Fibroblast of peridontal ligament (primary cell): ENCODE data around the gene POLR3B.
"Not testable (repeated sequence)": the region's sequence is repeated elsewhere in the genome, so short reads cannot be mapped to it uniquely, and the experiment has no call there.

Experiments
- DNase-seq: peaks from one replicate; pipeline ENCODE4 v3.0.0-alpha.2; 2010; ENCODE audit errors: extremely low read depth

POLR3B gene

DNA sequence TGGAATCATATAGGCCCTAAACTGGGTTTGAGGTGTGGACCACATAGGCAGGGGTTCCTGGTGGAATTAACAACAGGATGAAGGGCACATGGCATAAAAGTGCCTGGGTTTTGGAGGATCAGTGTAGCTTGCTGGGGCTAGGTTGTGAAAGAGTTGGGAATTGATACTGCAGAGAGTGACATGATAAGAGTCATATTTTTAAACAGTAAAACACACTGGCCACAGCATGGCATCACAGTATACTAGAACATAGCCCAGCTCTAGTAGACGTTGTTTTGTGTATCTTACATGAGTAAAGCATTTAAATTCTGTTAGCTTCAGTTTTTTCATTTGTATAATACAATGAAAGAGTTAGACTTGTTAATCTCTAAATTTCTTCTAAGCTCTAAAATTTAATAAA is 102.0 kb downstream of the POLR3B start:
- DNase-seq = no peak

DNA sequence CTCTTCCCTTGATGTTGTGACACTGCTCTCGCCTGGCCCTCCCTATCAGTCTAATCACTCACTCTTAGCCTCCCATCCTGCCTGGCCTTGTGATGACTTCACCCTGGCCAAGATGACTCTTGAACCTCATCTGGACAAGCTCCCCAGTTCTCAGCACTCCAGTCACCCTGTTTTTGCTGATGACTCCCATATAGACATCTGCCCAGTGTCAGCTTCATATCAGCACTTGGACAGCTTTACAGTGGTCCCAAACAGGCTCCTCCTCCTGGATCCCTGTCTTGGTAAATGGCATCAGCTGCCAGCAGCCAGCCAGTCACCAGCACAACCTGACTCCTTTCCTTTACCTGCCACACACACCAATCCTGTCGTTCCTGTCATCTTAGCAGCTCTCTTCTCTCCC is 104.2 kb downstream of the POLR3B start:
- no peak for DNase-seq

DNA sequence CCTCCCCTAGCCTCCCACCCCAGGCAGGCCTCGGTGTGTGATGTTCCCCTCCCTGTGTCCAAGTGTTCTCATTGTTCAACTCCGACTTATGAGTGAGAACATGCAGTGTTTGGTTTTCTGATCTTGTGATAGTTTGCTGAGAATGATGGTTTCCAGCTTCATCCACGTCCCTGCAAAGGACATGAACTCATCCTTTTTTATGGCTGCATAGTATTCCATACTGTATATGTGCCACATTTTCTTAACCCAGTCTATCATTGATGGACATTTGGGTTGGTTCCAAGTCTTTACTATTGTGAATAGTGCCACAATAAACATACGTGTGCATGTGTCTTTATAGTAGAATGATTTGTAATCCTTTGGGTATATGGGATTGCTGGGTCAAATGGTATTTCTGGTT is 108.1 kb downstream of the POLR3B start:
- not testable (repeated sequence) for DNase-seq

DNA sequence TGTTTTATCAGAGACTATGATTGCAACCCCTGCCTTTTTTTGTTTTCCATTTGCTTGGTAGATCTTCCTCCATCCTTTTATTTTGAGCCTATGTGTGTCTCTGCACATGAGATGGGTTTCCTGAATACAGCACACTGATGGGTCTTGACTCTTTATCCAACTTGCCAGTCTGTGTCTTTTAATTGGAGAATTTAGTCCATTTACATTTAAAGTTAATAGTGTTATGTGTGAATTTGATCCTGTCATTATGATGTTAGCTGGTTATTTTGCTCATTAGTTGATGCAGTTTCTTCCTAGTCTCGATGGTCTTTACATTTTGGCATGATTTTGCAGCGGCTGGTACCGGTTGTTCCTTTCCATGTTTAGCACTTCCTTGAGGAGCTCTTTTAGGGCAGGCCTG is 118.1 kb downstream of the POLR3B start:
- DNase-seq = not testable (repeated sequence)

DNA sequence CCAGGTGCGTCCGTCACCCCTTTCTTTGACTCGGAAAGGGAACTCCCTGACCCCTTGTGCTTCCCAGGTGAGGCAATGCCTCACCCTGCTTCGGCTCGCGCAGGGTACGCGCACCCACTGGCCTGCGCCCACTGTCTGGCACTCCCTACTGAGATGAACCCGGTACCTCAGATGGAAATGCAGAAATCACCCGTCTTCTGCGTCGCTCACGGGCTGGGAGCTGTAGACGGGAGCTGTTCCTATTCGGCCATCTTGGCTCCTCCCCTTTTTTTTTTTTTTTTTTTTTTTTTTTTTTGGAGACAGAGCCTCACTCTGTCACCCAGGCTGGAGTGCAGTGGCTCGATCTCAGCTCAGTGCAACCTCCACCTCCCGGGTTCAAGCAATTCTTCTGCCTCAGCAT is 120.1 kb downstream of the POLR3B start:
- DNase-seq = not testable (repeated sequence)

GRCh38 chr12:106480251-106480650 is 122.7 kb downstream of the POLR3B start:
- DNase-seq = no peak

- no peak for DNase-seq
Observed at GRCh38 chr12:106481246-106481645, 123.7 kb downstream of the POLR3B start.

- no peak for DNase-seq
Observed at GRCh38 chr12:106487664-106488063, 130.1 kb downstream of the POLR3B start.

DNA sequence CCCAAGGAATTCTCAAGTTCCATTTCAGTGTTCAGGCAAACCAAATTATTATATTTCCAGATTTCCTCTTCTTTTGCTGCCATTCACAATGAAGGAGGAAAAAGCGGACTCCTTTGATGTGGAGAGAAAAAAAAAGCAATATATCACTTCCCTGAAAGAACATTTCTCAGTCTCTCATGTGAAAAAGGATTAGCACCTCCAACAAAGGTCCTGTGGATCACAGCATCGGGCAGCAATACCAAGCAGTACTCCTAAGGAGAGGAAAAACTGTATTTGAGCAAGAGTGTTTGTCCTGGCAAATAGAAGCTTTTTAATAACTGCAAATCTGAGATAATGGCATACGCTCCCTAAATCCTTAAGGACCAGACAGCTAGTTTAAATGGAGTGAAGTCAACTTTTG is 131.3 kb downstream of the POLR3B start:
- DNase-seq = no peak

DNA sequence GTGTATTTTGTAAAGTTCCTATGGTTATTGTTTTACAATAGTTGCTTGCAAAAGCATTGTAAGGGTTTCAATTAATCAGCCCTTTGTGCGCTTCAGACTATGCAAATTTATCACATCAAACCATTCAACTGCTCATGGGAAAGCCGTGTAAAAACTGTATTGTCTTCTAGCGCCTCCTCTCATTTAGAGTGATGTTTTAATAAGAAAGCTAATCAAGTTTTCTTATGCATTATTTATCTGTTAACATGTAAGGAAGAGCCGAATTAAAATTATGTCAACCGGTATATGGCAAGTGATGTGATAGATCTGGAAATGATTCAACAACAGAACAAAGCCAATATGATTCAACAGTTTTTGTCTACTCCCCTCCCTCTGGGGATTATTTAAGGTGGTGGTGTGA is 132.7 kb downstream of the POLR3B start:
- DNase-seq = no peak

- no peak for DNase-seq
Observed at GRCh38 chr12:106492857-106493256, 135.3 kb downstream of the POLR3B start.

GRCh38 chr12:106493531-106493930 is 136.0 kb downstream of the POLR3B start:
- DNase-seq = no peak

- no peak for DNase-seq
Observed at GRCh38 chr12:106495354-106495965, 137.9 kb downstream of the POLR3B start.

DNA sequence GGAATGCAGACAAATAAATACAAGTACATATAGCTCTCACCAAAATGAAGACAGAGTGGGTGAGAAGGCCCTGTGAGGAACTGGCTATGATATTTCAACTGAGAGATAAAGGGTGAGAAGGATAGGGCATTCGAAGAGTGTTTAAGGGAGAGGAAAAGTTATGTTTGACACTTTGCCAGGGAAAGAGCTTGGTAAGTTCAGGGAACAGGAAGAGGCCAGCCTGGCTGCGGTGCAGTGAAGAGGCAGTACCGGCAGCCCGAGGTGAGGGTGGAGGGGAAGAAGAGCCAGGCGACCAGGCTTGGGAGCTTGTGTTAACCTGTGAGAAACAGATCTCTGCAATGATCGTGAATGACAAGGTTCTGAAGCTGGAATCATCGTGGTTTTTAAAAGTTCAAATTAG is 140.5 kb downstream of the POLR3B start:
- DNase-seq = no peak

DNA sequence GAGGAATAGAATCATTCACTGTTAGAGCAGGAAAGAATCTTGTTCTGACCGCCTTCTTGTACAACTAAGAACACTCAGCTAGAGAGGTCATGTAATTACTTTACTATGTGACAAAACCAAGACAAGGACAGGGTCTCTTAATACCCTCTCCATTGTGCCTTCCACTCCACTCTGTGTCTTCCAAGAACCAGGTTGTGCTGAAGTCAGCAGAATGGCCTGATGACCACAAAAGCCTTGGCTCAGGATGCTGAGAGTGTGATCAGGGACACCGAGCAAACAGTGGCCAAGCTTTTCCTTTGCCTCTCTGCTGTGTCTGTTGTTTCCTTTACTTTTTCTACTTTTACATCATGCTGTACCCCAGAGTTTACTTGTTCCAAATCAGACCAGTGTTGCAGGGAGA is 142.1 kb downstream of the POLR3B start:
- no peak for DNase-seq

DNA sequence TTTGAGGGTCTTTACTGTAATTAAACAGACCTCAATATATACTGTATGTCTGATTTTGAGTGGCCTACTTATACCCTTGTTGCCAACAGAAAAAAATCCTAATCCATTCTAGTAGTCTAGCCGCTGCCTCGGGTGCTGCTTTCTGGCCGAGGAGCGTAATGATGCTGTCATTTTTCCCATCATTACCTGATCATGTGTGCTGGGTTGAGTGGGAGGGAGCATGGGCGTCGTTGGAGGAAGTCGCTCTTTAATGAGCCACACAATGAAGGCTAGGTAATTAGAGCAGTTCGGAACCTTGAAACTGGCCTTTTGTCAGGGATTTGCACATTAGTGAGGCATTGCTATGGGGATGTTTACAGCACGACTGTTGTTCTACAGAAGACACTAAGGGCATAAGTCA is 149.1 kb downstream of the POLR3B start:
- no peak for DNase-seq

DNA sequence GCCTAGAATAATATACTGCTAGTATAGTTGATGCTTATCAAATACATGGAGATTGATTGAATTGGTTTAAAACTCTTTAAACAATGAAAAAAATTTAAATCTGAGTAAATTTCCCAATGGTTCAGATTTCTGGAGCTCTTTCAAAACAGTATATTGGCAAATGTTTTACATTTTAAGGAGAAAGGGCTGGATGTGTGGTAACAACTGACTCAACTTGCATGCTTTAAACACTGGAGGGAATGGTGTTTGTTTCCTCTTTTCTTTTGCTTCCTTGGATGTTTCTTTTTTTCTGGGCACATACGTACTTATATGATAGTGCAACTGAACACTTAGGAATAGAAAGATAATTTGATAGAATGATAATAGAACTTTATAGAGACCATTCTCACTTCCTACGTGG is 151.4 kb downstream of the POLR3B start:
- peak; percentile 69 for DNase-seq

- no peak for DNase-seq
Observed at GRCh38 chr12:106511365-106511764, 153.8 kb downstream of the POLR3B start.

- no peak for DNase-seq
Observed at GRCh38 chr12:106517314-106517713, 159.8 kb downstream of the POLR3B start.

DNA sequence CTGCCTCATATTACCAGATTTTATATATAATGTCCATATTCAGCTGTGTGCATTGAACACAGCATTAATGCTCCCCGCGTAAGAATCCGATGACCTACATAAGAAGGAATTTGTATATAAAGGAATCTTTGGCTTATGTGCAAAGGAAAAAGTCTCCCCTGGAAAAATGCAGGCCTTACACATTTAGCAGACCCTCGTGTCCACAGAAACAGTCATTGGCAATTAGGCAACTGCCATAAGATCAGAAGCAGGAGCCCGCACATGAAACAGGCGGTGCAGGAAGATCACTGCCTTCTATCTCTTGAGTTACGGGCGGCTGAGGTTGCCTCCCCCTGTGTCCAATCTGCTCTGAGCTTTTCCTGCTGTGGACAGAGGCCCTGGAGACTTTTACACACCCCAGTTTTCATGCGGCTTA is 162.1 kb downstream of the POLR3B start:
- DNase-seq = no peak

GRCh38 chr12:106521901-106522300 is 164.4 kb downstream of the POLR3B start:
- DNase-seq = no peak

DNA sequence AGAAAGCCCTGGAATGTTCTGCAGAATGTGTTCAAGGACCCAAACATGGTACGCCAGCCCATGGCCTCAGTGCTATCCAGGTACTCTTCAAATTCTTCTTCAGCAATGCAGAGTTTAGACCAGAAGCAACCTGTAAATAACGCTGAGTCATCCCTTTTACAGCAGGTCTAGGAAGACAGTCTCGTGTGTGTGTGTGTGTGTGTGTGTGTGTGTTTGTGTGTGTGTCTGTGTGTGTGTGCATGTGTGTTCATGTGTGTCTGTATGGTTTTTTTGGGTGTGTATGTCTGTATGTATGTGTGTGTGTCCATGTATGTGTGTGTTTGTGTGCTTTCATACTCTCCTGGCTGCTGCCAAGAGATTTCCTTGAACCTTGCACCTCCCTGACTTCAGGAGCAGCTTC is 165.2 kb downstream of the POLR3B start:
- no peak for DNase-seq

DNA sequence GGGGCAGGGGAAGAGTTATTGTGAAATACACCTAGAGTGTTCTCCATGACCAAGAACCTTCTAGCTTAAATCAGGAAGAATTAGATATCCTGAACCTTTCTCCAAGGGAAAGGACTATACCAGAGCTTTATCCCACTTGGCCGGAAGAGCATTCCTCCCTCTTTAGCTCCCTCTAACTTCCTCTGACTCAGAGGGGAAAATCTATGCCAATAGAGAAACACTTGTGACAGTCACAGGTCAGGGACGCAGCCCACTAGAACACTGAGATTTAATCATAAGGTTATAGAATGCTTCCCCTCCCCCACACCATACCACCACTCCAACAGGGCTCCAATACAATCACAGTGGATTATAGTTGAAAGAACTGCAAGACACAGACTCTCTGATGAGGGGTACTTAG is 169.8 kb downstream of the POLR3B start:
- no peak for DNase-seq

DNA sequence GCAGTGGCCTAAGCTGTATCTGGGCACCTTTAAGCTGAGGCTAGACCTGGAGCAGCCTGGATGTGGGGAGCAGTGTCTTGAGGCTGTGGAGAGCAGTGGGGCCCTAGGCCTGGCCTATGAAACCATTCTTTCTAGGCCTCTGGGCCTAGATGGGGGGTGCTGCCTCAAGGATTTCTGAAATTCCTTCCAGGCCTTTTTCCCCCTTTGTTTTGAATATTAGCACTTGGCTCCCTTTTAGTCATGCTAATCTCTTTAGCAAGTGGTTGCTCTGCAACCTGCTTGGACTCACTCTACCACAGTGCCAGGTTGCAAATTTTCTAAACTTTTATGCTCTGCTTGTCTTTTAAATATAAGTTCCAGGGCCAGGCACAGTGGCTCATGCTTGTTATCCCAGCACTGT is 183.7 kb downstream of the POLR3B start:
- no peak for DNase-seq
